HepG2 (cell line): Measurements from ENCODE around the gene DGAT2. TPM values are rescaled to one million over a fixed set of nuclear protein-coding genes. Genes with fewer than 3 reads are reported as not detected.

ENCODE experiments used
- ASH2L ChIP-seq: fragments of 300-600, 200-600 bp; sonication (generic); IDR thresholded peaks from 2 replicates; pipeline ENCODE4 v1.7.0; 2017; ENCODE audit warnings: low read depth, mild to moderate bottlenecking, moderate library complexity, mixed read lengths, low read length; ENCODE audit not compliant: insufficient read length
- GRHL1 ChIP-seq: sonication (generic); formaldehyde crosslinking; conservative IDR thresholded peaks from 2 replicates; pipeline ENCODE4 v1.8.0; 2022; ENCODE audit warnings: missing genetic modification reagents
- HNRNPL ChIP-seq: fragments of 200-400 bp; formaldehyde crosslinking; IDR thresholded peaks from 2 replicates; pipeline ENCODE4 v1.6.1; 2017; ENCODE audit warnings: mild to moderate bottlenecking, low read depth, low read length
- NFE2L1 ChIP-seq: sonication (generic); formaldehyde crosslinking; IDR thresholded peaks from 2 replicates; pipeline ENCODE4 v1.4.0; 2020; ENCODE audit warnings: missing genetic modification reagents, mild to moderate bottlenecking, borderline replicate concordance
- PHF8 ChIP-seq: sonication (generic); formaldehyde crosslinking; IDR thresholded peaks from 2 replicates; pipeline ENCODE4 v1.5.0; 2020; ENCODE audit warnings: missing genetic modification reagents
- RBM22 ChIP-seq: fragments of 200-400 bp; formaldehyde crosslinking; optimal IDR thresholded peaks from 2 replicates; pipeline ENCODE3; 2017; ENCODE audit warnings: mild to moderate bottlenecking, low read length, moderate library complexity
- REL ChIP-seq: sonication (generic); formaldehyde crosslinking; conservative IDR thresholded peaks from 2 replicates; pipeline ENCODE4 v1.8.0; 2022; ENCODE audit warnings: mild to moderate bottlenecking, missing genetic modification reagents, moderate library complexity
- RXRA ChIP-seq: sonication (generic); formaldehyde crosslinking; IDR thresholded peaks from 2 replicates; pipeline ENCODE4 v1.5.1; 2020; ENCODE audit warnings: missing genetic modification reagents
- SALL1 ChIP-seq: sonication (generic); formaldehyde crosslinking; IDR thresholded peaks from 2 replicates; pipeline ENCODE4 v1.8.0; 2022; ENCODE audit warnings: mild to moderate bottlenecking, missing genetic modification reagents
- SSRP1 ChIP-seq: IDR thresholded peaks from 2 replicates; pipeline ENCODE4 v1.6.1; 2016; ENCODE audit warnings: control low read depth
- ZNF530 ChIP-seq: sonication (generic); formaldehyde crosslinking; IDR thresholded peaks from 2 replicates; pipeline ENCODE4 v1.5.0; 2020; ENCODE audit warnings: low read depth, mild to moderate bottlenecking, missing genetic modification reagents
- ZNF652 ChIP-seq: IDR thresholded peaks from 2 replicates; pipeline ENCODE4 v1.6.1; 2016; ENCODE audit warnings: low read depth, borderline replicate concordance
- ZNF691 ChIP-seq: sonication (generic); formaldehyde crosslinking; IDR thresholded peaks from 2 replicates; pipeline ENCODE4 v1.4.0; 2020; ENCODE audit warnings: missing genetic modification reagents, low read depth, mild to moderate bottlenecking, borderline replicate concordance
- polyA plus RNA-seq, 8 experiments: library from polyadenylated mRNA; depleted of rRNA in 3 of 8; stranded (reverse) in 7 of 8; unstranded in 1 of 8; fragments of >200 nt; fragmentation: Illumina TruSeq in 4 of 8; extraction: Trizol in 4 of 8; gene quantifications; 2 replicates each; pipeline versions ENCODE4 v1.2.1 to v1.2.3, GENCODE V29; 2011 to 2016; ENCODE audit warnings: low read depth in 4 of 8, missing spikeins in 1 of 8, mixed read lengths in 1 of 8; ENCODE audit not compliant: insufficient read depth in 1 of 8
- total RNA-seq, 5 experiments: library from RNA; depleted of rRNA; stranded (reverse); fragments of >200 nt; fragmentation: Illumina TruSeq; extraction: Trizol; gene quantifications; 2 replicates each; pipeline ENCODE4 v1.2.3, GENCODE V29; 2016; ENCODE audit warnings: low read depth in 1 of 5
- TF ChIP-seq, protein P1 (sequence below): sonication (generic); formaldehyde crosslinking; IDR thresholded peaks from 2 replicates; pipeline ENCODE4 v1.4.0; 2020; ENCODE audit warnings: mild to moderate bottlenecking, missing genetic modification reagents
- TF ChIP-seq, protein P2 (sequence below): sonication (generic); formaldehyde crosslinking; IDR thresholded peaks from 2 replicates; pipeline ENCODE4 v1.4.0; 2020; ENCODE audit warnings: mild to moderate bottlenecking, missing genetic modification reagents
- TF ChIP-seq, protein P3 (sequence below): sonication (generic); formaldehyde crosslinking; IDR thresholded peaks from 2 replicates; pipeline ENCODE4 v1.4.0; 2020; ENCODE audit warnings: low read depth, mild to moderate bottlenecking, missing genetic modification reagents

Gene DGAT2
- total and polyA plus RNA-seq, 2 of the 13 experiments (the other 11 are each of a cell fraction or from before 2014, with no cell fraction given) = 39.0 to 65.6 TPM

DNA sequence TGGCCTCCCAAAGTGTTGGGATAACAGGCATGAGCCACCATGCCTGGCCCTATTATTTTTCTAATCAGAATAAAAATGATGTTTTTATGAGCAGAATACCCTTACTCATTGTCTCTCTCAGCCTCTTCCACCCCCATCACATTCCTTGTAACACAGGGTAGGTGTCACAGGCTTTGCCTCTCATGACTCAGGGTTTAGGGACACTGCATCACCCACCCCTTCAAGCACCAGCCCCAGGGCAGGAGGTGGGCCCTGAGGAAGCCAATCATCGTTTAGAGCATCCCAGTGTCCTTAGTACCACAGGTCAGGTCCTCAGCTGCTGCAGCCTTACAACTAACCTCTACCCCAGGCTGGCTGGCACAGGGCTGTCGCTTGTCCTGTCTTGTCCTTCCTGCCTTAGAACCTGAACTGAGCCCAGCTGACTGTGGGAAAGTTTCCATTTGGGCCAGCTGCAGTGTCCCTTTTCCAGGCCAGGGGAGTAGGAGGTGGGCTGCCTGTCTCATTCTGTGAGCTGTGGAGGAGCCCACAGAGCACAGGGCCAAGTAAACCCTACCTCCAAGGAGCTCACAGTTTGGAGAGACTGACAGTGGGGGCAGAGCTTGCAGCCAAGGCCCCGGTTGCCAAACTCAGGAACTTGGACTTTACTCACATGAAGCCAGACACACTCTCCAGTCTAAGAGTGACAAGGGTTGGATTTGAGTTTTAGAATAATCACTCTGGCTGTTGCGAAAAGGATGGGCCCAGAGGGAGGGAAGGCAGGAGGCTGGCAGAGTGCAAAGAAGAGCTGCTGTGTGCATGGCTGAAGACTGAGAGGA is 26.9 kb downstream of the DGAT2 start (continued):
- TF ChIP-seq, protein P1, sequence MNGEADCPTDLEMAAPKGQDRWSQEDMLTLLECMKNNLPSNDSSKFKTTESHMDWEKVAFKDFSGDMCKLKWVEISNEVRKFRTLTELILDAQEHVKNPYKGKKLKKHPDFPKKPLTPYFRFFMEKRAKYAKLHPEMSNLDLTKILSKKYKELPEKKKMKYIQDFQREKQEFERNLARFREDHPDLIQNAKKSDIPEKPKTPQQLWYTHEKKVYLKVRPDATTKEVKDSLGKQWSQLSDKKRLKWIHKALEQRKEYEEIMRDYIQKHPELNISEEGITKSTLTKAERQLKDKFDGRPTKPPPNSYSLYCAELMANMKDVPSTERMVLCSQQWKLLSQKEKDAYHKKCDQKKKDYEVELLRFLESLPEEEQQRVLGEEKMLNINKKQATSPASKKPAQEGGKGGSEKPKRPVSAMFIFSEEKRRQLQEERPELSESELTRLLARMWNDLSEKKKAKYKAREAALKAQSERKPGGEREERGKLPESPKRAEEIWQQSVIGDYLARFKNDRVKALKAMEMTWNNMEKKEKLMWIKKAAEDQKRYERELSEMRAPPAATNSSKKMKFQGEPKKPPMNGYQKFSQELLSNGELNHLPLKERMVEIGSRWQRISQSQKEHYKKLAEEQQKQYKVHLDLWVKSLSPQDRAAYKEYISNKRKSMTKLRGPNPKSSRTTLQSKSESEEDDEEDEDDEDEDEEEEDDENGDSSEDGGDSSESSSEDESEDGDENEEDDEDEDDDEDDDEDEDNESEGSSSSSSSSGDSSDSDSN = 0 out of 2 replicates have a peak, but pooled peaks have one; percentile 9
- TF ChIP-seq, protein P2, sequence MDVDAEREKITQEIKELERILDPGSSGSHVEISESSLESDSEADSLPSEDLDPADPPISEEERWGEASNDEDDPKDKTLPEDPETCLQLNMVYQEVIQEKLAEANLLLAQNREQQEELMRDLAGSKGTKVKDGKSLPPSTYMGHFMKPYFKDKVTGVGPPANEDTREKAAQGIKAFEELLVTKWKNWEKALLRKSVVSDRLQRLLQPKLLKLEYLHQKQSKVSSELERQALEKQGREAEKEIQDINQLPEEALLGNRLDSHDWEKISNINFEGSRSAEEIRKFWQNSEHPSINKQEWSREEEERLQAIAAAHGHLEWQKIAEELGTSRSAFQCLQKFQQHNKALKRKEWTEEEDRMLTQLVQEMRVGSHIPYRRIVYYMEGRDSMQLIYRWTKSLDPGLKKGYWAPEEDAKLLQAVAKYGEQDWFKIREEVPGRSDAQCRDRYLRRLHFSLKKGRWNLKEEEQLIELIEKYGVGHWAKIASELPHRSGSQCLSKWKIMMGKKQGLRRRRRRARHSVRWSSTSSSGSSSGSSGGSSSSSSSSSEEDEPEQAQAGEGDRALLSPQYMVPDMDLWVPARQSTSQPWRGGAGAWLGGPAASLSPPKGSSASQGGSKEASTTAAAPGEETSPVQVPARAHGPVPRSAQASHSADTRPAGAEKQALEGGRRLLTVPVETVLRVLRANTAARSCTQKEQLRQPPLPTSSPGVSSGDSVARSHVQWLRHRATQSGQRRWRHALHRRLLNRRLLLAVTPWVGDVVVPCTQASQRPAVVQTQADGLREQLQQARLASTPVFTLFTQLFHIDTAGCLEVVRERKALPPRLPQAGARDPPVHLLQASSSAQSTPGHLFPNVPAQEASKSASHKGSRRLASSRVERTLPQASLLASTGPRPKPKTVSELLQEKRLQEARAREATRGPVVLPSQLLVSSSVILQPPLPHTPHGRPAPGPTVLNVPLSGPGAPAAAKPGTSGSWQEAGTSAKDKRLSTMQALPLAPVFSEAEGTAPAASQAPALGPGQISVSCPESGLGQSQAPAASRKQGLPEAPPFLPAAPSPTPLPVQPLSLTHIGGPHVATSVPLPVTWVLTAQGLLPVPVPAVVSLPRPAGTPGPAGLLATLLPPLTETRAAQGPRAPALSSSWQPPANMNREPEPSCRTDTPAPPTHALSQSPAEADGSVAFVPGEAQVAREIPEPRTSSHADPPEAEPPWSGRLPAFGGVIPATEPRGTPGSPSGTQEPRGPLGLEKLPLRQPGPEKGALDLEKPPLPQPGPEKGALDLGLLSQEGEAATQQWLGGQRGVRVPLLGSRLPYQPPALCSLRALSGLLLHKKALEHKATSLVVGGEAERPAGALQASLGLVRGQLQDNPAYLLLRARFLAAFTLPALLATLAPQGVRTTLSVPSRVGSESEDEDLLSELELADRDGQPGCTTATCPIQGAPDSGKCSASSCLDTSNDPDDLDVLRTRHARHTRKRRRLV (CRISPR knock-in tag) = no peak
- TF ChIP-seq REL (CRISPR knock-in tag) (no peak), SALL1 (peak; percentile 62), ZNF691 (no peak), SSRP1 (CRISPR knock-in tag) (0 out of 2 replicates have a peak, but pooled peaks have one; percentile 43), ZNF652 (CRISPR knock-in tag) (no peak), HNRNPL (peak; percentile 40; the same call in 1 of the 2 replicates), RXRA (CRISPR knock-in tag) (no peak), ASH2L (no peak), GRHL1 (CRISPR knock-in tag) (no peak), PHF8 (no peak), RBM22 (no peak), ZNF530 (no peak), NFE2L1 (no peak)
- TF ChIP-seq, protein P3, sequence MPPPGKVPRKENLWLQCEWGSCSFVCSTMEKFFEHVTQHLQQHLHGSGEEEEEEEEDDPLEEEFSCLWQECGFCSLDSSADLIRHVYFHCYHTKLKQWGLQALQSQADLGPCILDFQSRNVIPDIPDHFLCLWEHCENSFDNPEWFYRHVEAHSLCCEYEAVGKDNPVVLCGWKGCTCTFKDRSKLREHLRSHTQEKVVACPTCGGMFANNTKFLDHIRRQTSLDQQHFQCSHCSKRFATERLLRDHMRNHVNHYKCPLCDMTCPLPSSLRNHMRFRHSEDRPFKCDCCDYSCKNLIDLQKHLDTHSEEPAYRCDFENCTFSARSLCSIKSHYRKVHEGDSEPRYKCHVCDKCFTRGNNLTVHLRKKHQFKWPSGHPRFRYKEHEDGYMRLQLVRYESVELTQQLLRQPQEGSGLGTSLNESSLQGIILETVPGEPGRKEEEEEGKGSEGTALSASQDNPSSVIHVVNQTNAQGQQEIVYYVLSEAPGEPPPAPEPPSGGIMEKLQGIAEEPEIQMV (CRISPR knock-in tag) = no peak
